GM23248 (cell line): ENCODE data around the gene BTBD16.

Experiments used
- EZH2 ChIP-seq: fragments of 200-600 bp; sonication (generic); IDR thresholded peaks from 2 replicates; pipeline ENCODE4 v1.6.1; 2018; ENCODE audit warnings: antibody characterized with exemption, mild to moderate bottlenecking; ENCODE audit not compliant: insufficient read depth, poor library complexity, severe bottlenecking
- EZH2phosphoT487 ChIP-seq: fragments of 200-600 bp; sonication (generic); IDR thresholded peaks from 2 replicates; pipeline ENCODE4 v1.6.1; 2018; ENCODE audit warnings: antibody characterized with exemption, moderate library complexity, mild to moderate bottlenecking, low read depth; ENCODE audit not compliant: insufficient read depth

DNA sequence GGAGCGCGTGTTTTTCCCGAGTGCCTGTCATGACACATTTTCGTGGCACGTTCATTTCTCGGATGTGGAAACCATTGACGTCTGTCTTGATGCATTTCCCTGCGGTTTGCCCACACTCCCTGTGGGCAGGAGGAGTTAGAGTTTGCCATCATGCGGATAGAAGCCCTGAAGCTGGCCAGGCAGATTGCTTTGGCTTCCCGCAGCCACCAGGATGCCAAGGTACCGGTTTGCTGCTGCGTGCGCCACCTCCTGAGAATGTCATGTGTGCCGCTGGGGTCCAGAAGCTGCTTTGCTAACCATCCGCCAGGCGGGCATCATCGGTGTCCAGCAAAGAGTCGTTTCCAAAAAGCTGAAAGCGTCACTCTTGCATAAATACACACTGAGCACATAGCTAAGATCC is 40.9 kb upstream of the BTBD16 start:
- TF ChIP-seq EZH2phosphoT487 (no peak), EZH2 (no peak)
